GM18868 (cell line): ENCODE measurements around the gene CEND1.

Source experiments
- ATAC-seq: cut with Tn5 transposase; IDR thresholded peaks from one replicate; pipeline ENCODE4 v1.9.1; 2021; ENCODE audit warnings: mild to moderate bottlenecking, moderate library complexity; ENCODE audit not compliant: unreplicated experiment

The CEND1 gene

DNA sequence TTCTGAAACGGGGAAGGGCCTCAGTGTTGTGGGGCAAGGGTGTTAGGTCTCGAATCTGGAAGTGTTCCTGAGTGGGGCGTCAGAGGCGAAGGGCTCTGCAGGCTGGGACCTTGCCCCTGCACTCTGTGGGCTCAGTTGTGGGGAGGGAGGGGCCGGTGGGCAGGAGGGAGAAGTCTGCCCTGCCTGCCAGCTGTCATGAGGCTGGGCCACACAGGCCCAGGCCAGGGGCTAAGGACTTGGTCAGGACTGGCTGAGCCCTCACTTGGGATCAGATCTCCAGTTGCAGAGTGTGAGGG lies 38.0 kb upstream of the CEND1 start, which contains the start of gene CRACR2B:
Gene CRACR2B (plus strand): TSS at position 23 of the 296 bp plus-strand sequence. CDS start 689 bp downstream, outside the sequence.
- no peak for ATAC-seq

DNA sequence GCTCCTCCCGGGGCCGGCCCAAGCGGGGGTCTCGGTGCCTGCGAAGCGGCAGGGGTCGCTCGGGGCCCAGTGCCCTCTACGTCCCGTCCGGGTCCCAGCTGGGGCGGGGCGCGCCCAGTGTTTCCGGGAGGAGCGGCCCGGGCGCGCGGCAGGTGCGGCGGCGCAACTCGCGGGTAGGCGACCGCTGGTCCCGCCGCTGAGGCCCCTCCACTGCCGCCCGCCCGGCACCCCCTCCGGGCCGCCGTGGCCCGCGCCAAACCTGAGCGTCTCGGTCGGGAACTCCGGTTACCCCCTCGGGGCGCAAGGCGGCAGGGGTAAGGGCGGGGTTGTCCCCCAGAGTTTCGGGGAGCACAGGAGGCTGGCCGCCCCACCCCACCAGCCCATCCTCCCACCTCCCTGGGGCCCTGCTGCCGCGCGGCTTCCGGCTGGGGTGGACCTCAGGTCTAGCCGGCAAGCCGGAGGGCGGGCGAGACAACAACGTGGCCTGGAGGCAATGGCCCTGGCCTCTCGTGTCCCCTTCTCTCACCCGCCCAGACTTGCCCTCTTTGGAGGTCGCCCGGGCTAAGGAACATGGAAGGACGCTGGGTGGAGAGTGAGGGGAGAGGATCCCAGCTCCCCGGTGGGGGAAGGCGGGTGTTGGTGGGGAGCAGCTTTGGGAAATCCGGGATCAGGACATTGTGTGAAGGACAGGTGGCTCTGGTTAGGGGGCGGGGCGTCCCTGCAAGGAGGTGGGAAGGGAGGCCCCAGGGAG lies 37.4 kb upstream of the CEND1 start:
- peak; percentile 42 for ATAC-seq

DNA sequence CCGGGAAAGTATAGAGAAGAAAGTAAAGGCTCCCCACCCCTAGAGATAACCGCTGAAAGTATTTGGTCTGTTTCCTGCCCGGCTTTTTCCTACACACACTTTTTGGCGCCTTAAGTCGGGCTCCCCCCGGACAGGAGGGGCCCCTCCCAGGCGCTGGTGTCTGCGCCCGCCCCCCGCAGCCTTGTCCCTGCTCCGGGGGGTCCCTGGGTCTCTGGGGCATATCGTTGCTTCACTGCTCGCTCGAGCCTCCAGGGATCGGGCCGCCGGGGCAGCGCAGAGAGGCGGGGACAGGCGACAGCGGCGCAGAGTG lies 36.9 kb upstream of the CEND1 start:
- ATAC-seq = no peak

DNA sequence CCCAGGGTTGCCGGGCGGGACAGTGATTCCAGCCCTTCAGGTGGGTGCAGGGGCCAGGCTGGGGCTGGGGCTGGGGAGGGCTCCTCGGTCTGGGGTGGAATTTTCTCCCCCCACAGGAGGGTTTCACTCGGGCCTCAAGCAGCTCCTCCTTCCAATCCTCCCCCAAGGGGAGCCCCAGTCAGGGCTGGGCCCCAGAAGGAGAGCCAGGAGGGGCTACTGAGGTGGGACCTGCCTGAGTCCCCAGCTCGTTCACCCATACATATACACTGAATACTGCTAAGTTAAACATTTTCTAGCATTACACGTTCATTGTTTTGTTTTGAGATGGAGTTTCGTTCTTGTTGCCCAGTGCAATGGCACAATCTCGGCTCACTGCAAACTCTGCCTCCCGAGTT lies 36.3 kb upstream of the CEND1 start:
- ATAC-seq = no peak

DNA sequence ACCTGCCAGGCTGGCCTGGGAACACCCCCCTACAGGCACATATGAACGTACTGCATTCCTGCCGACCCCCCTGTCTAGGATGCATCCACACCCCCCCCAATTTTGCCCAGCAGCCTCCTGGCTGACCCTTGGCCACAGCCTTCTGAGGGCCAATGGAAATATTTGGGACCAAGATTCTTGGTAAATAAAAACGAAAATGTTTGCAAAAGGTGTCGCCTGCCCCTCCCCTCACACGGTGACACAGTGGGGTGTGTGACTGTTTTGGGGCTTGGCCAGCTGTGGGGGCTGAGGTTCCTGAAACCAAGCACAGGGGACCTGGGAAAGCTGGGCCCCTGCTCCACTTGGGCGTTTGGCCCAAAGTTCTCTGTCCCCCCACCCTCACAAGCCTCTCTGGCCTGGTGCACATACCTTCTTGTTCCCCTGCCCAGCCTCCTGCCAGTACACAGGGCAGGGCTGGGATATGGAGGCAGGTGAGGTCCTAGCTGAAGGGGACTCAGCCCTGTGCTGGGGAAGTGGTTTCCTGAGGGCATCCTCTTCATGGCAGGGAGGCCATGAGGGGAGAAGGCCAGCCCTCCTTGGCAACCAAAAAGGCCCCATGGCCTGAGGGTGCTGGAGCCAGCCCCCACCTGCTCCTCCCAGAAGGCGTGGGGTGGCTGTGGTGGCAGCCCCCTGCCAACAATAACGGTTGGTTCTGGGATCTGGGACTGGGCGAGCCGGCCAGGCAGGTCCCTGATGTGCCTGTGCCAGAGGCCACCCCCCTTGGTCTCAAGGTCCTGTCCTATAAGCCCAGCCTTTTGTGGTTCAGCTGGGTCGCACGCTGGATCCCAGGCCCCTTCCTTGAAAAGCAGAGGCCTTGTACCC lies 35.7 kb upstream of the CEND1 start:
- no peak for ATAC-seq

DNA sequence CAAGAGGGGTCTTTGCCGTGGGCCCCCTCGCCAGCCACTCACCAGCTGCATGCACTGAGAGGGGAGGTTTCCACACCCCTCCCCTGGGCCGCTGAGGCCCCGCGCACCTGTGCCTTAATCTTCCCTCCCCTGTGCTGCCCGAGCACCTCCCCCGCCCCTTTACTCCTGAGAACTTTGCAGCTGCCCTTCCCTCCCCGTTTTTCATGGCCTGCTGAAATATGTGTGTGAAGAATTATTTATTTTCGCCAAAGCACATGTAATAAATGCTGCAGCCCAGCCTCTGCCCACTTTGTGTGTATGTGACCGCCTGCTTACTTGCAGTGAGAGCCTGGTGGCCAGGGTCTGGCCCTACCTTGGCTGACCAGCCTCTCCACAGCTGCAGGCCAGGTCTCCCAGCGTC lies 35.1 kb upstream of the CEND1 start:
- ATAC-seq = no peak

DNA sequence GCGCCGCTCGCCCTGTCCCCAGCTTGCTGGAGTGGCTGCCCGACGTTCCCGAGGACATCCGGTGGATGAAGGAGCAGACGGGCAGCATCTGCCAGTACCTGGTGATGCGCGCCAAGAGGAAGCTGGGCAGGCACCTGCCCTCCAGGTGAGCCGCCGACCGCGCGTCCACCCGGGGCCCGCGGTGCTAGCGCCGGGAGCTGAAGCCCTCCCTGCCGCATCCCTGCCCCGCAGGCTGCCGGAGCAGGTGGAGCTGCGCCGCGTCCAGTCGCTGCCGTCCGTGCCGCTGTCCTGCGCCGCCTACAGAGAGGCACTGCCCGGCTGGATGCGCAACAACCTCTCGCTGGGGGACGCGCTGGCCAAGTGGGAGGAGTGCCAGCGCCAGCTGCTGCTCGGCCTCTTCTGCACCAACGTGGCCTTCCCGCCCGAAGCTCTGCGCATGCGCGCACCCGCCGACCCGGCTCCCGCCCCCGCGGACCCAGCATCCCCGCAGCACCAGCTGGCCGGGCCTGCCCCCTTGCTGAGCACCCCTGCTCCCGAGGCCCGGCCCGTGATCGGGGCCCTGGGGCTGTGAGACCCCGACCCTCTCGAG lies 34.5 kb upstream of the CEND1 start:
- ATAC-seq = no peak

DNA sequence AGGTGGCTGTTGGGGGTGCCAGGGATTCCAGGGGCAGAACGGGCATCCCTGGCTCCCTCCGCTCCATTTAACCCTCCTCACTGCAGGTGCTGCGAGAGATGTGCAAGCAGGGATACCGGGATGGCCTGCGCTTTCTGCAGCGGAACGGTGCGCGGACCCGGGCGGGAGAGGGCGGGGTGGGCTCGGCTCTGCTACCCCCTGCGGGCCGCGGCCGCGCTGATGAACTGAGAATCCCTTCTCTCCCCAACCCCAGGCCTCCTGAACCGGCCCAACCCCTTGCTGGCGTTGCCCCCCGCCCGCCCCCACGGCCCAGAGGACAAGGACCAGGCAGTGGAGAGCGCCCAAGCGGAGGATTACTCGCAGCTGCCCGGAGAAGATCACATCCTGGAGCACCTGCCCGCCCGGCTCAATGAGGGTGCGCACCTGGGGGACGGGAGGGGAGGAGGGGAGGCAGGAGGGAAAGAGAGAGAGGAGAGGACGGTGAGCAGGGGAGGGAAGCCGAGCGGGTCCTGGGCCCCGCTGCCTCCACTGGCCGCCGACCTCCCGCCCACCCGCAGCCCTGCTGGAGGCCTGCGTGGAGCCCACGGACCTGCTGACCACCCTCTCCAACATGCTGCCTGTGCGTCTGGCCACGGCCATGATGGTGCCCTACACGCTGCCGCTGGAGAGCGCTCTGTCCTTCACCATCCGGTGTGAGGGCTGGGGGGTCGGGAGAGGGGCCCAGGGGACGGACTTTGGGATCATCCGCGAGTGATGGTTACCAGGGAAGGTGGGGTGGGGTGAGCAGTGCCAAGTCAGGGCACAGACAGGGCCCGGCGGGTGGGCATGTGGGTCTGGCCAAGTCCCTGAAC lies 33.8 kb upstream of the CEND1 start:
- no peak for ATAC-seq

DNA sequence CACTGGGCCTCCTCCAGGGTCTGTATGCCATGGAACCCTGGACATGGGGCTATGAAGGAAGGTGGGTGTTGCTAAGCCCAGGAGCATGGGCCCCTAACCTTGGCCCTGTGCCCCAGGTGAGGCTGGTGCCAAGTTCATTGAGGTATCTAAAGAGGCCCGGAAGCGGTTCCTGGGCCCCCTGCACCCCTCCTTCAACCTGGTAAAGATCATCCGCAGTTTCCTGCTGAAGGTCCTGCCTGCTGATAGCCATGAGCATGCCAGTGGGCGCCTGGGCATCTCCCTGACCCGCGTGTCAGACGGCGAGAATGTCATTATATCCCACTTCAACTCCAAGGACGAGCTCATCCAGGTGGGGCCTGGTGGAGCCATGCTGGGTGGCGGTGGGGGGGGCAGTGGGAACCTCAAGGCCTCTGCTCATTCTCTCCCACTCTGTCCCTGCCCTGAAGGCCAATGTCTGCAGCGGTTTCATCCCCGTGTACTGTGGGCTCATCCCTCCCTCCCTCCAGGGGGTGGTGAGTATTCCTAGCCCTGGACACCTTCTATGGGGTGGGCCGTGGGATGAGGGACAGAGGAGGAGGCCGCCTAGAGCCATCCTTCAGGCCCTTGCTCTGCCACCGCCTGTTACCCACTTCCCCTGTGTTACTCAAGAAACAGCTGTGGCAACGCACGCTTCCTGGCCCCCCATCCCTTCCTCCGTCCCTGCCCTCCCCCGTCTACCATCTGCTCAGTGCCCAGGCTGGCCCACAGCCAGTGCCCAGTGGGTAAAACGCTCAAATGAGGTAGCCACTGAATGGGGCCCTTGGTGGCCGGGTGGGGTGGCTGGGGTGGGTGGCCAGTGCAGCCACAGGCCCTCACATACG lies 31.9 kb upstream of the CEND1 start:
- no peak for ATAC-seq

DNA sequence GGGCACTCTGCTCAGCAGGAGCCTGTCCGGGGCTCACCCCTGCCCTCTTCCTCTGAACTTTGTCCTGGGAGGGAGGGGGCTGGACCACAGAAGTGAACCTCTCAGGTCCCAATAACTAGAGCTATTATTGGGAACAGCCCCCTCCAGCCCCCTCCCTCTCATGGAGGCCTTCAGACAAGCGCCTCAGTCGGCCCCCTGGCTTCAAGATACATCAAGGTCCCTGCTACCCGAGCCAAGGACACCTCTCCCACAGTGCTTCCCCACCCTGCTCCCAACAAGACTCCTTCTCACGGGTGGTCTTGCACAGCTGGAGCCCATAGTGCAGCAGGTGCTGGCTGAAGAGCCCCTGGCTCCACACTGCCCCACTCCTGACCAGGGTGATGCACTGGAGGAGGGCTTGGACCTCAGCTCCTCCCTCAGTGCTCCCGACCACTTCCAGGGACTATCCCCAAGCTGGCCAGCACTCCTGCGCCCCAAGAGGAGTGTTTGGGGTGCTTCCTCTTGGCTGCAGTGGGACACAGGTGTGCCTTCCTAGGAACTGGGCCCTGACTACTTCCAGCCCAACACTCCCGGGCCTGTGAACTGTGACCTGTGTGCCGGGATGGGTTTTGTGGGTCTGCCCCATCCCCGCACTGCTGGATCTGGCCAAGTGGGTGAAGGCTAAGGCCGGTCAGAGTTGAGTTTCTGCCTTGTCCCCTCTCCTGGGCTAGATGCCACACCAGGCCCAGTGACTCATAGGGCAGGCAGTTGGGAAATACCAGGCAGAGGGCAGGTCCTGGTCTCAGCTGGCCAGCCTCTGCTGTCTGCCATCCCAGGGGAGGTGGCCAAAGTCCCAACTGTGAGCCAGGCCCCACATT lies 31.0 kb upstream of the CEND1 start:
- ATAC-seq = no peak

DNA sequence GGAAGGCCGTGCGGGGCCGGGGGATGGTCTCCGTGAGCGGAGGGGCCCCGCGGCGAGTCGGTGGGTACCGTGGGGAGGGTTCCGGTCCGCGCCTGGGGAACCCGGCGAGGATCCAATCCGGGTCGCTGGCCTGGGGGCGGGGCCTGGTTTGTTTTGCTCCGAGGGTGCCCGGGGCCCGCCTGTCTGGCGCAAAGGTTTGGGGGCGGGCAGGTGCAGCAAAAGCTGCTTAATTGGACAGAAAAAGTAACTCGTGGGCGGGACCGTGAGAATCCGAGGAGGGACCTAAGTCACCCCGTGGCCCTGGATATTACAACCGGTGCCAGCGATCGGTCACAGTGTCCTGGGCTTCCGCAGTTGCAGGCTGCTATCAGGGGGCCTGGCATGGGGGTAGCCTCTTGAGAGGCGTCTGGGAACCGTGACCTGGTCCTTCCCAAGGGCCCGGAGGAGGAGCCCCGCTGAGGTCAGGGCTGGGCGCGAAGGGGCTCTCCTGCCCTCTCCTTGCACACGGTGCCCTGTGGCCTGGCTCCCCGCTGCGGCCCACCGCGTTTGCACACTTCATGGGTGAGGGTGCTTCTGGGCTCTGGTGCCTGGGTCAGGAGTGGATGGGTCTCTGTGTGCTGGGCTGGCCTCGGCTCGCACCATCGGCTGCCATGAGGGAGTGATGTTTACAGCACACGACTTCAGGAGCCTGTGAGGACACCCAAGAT lies 30.2 kb upstream of the CEND1 start:
- ATAC-seq = peak; percentile 66

DNA sequence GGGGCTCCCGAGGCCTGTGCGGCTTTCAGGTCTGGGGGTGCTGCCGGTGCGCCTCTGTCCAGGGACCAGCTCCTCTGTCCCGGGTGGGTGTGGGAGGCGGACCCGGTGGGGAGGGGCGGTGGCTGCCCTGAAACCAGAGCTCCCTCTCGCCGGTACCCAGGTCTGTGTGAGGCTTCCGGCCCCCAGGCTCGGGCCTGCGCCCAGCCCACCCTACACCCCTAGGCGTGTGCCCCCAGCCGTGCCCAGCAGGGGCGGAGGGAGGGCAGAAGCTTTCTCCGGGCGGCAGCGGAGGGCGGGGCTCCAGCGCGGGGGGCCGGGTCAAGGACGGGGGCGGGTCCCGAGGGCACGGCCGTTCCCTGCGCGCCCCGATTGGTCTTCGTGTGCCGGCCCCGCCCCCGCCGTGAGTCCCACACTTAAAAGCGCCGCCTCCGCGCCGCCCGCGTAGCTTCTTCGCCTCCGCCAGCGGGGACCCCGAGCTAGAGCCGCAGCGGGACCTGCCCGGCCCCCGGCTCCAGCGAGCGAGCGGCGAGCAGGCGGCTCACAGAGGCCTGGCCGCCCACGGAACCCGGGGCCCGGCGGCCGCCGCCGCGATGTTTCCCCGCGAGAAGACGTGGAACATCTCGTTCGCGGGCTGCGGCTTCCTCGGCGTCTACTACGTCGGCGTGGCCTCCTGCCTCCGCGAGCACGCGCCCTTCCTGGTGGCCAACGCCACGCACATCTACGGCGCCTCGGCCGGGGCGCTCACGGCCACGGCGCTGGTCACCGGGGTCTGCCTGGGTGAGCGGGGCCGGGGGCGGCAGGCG lies 29.4 kb upstream of the CEND1 start:
- ATAC-seq = peak; percentile 68

DNA sequence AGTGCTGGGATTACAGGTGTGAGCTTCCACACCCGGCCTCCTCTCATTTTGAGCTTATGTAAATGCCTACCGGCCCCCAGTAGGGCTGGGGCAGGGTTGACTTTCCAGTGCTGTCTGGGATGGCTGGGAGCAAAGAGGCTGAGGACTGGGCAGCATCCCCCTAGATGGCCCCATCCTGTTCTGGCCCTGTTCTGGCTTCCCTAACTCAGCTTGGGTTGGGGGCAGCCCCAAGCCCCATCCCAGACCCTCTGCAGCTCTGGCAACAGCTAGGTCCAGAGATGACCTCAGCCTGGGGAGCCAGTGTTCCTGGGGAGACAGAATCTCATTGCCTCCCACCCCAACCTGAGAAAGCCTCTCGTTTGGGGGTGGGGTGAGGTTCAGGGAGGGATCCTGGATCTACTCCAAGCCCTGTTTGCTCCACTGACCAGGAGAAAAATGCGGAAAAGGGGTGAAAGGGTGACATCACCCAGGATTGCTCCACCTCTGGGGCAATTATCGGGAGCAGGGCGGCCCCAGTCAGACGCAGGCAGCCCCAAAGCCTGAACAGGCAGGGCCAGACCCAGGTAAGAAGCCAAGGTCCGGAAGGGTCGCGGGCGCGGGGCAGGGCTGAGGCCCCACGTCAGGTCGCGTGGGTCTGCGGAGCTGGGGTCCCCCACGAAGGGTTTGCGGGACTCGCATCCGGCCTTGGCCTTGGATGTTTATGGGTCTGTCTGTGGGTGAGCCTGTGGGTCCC lies 28.7 kb upstream of the CEND1 start, which contains the start of gene PNPLA2:
Gene PNPLA2 (plus strand): TSS at position 519 of the 733 bp plus-strand sequence. CDS start 805 bp downstream, outside the sequence.
- no peak for ATAC-seq

DNA sequence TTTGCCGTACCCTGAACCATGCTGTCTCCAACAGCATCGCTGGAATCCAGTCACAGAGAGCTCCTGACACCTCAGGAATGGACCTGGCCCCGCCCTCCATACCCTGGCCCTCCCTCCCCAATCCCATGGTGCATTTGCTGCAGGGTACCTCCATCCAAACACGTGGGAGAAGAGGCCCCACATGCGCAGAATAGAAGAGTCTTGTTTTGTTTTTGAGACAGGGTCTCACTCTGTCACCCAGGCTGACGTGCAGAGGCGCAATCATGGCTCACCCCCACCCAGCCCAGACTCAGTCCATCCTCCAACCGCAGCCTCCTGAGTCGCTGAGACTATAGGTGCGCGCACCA lies 26.5 kb upstream of the CEND1 start:
- no peak for ATAC-seq

DNA sequence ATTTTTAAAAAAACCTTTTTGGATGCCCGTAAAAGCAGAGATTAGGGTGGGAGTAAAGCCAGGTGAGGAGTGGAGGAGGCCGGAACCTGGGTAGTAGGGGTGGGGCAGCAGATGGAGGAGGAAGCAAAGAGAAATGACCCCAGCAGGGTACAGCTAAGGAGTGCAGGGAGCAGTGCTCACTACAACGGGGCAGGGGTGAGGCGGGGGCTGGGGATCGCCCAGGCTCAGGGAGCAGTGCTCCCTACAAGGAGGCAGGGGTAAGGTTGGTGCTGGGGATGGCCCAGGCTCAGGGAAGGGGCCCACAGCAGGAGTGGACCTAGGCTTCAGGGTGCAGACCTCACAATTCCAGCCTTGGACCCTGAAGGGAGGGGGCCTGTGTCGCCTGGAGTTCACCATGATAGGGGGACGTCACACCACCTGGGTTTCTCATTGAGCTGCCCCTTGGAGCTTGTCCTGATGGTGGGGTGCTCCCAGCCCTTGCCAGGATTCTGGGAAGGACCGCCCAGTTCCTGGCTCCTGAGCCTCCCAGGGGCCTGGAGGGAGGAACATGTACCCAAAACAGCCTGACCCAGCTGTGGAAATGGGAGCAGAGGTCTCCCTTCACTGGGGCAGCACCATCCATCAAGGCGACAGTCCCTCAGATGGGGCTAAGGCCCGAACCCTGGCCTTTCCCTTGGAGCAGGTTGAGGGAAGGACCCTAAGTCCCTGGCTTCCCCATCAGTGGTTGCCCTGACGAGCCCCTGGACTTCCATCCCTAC lies 26.0 kb upstream of the CEND1 start:
- ATAC-seq = no peak

DNA sequence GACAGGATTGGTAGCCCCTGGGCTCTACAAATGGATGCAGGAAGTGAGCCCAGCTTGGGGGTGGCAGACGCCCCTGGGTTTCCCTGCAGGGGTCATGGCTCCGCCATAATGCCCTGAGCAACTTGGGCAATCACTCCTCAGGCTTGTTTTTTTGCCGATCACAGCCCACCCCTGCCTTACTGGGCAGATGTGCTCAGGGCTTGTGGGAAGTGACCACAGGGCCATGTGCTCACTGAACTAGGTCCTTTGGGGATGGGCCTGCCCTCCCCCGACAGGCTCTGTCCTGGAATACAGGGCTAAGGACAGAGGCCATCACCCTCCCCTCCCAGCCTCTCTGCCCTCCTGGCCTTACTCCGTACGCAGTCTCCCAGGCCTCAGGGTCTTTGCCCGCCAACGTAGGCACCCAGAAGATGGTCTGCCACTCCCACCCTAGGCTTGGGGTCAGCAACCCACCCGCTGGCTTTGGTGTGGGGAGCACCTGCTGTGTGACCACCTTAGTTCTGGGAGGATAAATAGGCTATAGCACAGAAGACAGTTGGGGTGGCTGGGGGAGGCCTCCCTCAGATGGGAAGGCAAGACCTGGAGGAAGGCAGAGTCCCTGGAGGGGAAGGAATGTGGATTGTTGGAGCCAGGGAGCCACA lies 23.7 kb upstream of the CEND1 start:
- no peak for ATAC-seq
